Psoas muscle (tissue), 8 donors: ENCODE measurements around the gene TPST1. TPM values are rescaled to one million over a fixed set of nuclear protein-coding genes. Genes with fewer than 3 reads are reported as not detected.
"Not testable (repeated sequence)": the region's sequence is repeated elsewhere in the genome, so short reads cannot be mapped to it uniquely, and the experiment has no call there.

Source experiments
- ATAC-seq, 4 donors: fragments of 200-7000 bp; cut with Tn5 transposase; one replicate each; pipeline ENCODE4 v1.9.1; 2020; ENCODE audit warnings: moderate library complexity in 3 of 4, mild to moderate bottlenecking in 2 of 4
- DNase-seq, 2 donors: peaks; one replicate each; pipeline ENCODE4 v3.0.0-alpha.2; 2020
- H3K27ac ChIP-seq: fragments of 200-600 bp; one replicate; pipeline ENCODE4 v1.8.0; 2022
- H3K27me3 ChIP-seq, 3 donors: fragments of 200-600 bp in 1 of 3; one replicate each; pipeline versions ENCODE4 v1.6.1 to v1.8.0; 2013 to 2022; ENCODE audit warnings: low read length in 2 of 3, mild to moderate bottlenecking in 2 of 3, moderate library complexity in 1 of 3; ENCODE audit not compliant: insufficient read depth in 3 of 3
- H3K36me3 ChIP-seq, 2 donors: fragments of 200-600 bp in 1 of 2; one replicate each; pipeline versions ENCODE4 v1.6.1 to v1.8.0; 2013 to 2022; ENCODE audit warnings: low read depth in 1 of 2, mild to moderate bottlenecking in 1 of 2, moderate library complexity in 1 of 2; ENCODE audit not compliant: insufficient read depth in 1 of 2
- H3K4me1 ChIP-seq: fragments of 200-600 bp; one replicate; pipeline ENCODE4 v1.8.0; 2022
- H3K4me3 ChIP-seq: fragments of 200-600 bp; one replicate; pipeline ENCODE4 v1.8.0; 2022; ENCODE audit warnings: mild to moderate bottlenecking
- H3K9me3 ChIP-seq: fragments of 200-600 bp; one replicate; pipeline ENCODE4 v1.8.0; 2022
- WGBS, 3 donors: extraction: QIAGEN DNeasy Blood & Tissue Kit; methylation state at CpG; one replicate each; pipeline versions ENCODE4 v1.1.6 to v1.1.7; 2013; 5-methylcytosine and 5-hydroxymethylcytosine counted together
- intact Hi-C, 2 donors: fragments of 100-400 bp; cut with DNase I; formaldehyde crosslinking; loops; one replicate each; pipeline versions ENCODE4 v1.11.0 to v1.14.2; 2022
- polyA plus RNA-seq, 3 donors: library from polyadenylated mRNA; stranded (reverse); fragments of 200-250 nt; gene quantifications; one replicate each; pipeline ENCODE4 v1.2.3, GENCODE V29; 2013
- total RNA-seq, 4 donors: library from RNA; stranded (reverse); fragmentation: NEBNext Ultra II Directional in 2 of 4; extraction: Animal tissue kit (Norgen Biotek cat#: 25700) in 2 of 4; gene quantifications; one replicate each; pipeline versions ENCODE4 v1.2.1 to v1.2.4, GENCODE V29; 2021 to 2023
- TF ChIP-seq, protein P1 (sequence below): fragments of 200-600 bp; IDR thresholded peaks from one replicate; pipeline ENCODE4 v1.8.0; 2022; ENCODE audit warnings: antibody characterized with exemption
- donor health status: healthy with polysubstance abuse.
- donor health status: DM: no; HTN: no; CAD: no; lungs with moderate emphysema.
- donor health status: Bipolar disorder and iron deficiency.
- donor health status: healthy.
- donor health status: DM: yes; HTN: yes; CAD: no.
- donor health status: DM: no; HTN: no; CAD: no.
- donor health status: DM: no; HTN: no; CAD: no.
- donor health status: DM: yes; HTN: yes; CAD: no.

Gene TPST1
- total and polyA plus RNA-seq, 7 donors = 1.8 to 4.5 (median 2.8) TPM

DNA sequence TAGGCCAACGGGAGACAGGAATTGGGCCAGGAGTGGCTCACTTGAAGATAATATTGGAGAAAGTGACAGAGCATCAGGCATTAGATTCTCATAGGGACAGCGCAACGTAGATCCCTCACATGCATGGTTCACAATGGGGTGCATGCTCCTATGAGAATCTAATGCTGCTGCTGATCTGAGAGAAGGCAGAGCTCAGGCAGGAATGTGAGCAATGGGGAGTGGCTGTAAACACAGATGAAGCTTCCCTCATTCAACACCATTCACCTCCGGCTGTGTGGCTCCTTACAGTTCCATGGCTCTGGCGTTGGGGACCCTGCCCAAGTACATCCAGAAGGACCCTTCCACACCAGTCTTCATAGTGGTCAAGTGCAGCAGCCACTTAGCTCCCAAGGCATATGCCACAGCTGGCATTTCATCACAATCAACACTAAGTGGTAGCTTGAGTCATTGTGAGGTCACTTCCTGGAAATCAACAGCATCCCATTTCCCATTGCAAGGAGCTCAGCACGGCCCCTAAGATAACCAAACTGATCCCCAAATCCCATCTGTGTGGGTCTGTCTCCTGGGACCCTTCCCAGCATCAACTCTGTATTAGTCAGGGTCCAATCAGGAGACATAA is 174.5 kb downstream of the TPST1 start:
- DNase-seq (no peak), ATAC-seq (no peak)
- intact Hi-C loops = no loop called here
- Histone ChIP-seq H3K36me3 (peaks cover 7 to 29% of the 10 kb centered on the region in 2 donors), H3K27me3 (no peaks in the 10 kb centered on the region), H3K4me1 (no peaks in the 10 kb centered on the region), H3K27ac (no peak overlapping the region), H3K4me3 (no peak overlapping the region), H3K9me3 (no peaks in the 10 kb centered on the region)
- WGBS, 3 donors = 94 to 97% (median 95%) methylated on average over 6 of the region's 6 CpGs
- TF ChIP-seq, protein P1, sequence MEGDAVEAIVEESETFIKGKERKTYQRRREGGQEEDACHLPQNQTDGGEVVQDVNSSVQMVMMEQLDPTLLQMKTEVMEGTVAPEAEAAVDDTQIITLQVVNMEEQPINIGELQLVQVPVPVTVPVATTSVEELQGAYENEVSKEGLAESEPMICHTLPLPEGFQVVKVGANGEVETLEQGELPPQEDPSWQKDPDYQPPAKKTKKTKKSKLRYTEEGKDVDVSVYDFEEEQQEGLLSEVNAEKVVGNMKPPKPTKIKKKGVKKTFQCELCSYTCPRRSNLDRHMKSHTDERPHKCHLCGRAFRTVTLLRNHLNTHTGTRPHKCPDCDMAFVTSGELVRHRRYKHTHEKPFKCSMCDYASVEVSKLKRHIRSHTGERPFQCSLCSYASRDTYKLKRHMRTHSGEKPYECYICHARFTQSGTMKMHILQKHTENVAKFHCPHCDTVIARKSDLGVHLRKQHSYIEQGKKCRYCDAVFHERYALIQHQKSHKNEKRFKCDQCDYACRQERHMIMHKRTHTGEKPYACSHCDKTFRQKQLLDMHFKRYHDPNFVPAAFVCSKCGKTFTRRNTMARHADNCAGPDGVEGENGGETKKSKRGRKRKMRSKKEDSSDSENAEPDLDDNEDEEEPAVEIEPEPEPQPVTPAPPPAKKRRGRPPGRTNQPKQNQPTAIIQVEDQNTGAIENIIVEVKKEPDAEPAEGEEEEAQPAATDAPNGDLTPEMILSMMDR = no peak

DNA sequence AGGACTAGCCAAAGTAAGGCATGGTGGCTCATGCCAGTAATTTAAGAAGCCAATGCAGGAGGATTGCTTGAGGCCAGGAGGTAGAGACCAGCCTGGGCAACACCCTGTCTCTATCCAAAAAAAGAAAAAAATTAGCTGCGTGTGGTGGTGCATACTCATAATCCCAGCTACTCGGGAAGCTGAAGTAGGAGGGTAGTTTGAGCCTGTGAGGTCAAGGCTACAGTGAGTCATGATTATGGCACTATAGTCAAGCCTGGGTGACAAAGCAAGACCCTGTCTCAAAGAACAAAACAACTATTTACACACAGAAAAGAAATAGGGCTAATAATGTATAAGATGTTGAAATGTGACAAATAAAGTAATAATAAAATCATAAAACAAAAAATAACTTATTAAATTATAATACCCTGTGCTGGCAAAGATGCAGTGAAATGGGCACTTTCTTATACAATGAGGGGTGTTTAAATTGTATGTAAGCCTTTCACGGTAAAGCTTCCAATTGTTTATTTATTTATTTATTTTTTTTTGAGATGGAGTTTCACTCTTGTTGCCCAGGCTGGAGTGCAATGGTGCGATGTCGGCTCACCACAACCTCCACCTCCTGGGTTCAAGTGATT is 175.2 kb downstream of the TPST1 start:
- Histone ChIP-seq H3K27me3 (no peaks in the 10 kb centered on the region), H3K27ac (no peak overlapping the region), H3K9me3 (no peaks in the 10 kb centered on the region), H3K4me1 (no peaks in the 10 kb centered on the region), H3K4me3 (no peak overlapping the region), H3K36me3 (peaks cover 7 to 29% of the 10 kb centered on the region in 2 donors)
- DNase-seq (no peak), ATAC-seq (no peak)
- TF ChIP-seq, protein P1 = no peak
- WGBS, 3 donors = 98 to 99% (median 98%) methylated on average over 4 to 5 of the region's 5 CpGs
- intact Hi-C loops = no loop called here

DNA sequence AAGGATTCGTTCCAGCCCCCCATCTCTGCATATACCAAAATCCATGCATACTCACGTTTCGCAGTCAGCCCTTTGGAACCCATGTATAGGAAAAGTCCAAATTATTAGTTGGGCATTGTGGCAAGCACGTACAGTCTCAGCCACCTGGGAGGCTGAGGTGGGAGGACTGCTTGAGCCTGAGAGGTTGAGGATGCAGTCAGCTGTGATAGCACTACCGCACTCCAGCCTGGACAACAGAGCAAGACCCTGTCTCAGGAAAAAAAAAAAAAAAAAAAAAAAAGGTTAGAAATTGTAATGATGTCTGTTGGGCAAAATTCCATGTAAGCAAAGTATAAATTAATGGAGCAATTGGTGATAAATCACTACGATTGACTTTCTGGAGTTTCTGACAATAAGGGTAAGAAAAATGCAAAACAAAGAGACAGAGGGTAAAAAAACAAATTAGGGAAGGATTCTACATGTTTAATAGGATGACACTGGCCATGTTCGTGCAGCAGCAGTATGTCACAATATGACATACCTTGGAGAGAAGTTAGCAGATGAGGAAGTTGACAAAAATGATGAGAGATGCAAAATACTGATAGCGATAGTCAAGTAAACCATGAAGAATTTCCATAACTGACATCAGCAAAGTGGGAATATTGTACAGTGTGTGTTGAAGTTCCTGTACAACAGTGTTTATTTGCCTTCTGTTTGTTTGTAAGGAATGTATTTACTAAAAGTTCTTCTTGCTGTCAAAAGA is 177.2 kb downstream of the TPST1 start:
- H3K36me3 ChIP-seq = peaks cover 7 to 29% of the 10 kb centered on the region in 2 donors
- WGBS, 3 donors = 92 to 94% (median 94%) methylated on average over 8 of the region's 8 CpGs
- H3K9me3 ChIP-seq, ATAC-seq, H3K27me3 ChIP-seq, H3K27ac ChIP-seq, DNase-seq, H3K4me1 ChIP-seq, H3K4me3 ChIP-seq, intact Hi-C loops: not testable (repeated sequence)

DNA sequence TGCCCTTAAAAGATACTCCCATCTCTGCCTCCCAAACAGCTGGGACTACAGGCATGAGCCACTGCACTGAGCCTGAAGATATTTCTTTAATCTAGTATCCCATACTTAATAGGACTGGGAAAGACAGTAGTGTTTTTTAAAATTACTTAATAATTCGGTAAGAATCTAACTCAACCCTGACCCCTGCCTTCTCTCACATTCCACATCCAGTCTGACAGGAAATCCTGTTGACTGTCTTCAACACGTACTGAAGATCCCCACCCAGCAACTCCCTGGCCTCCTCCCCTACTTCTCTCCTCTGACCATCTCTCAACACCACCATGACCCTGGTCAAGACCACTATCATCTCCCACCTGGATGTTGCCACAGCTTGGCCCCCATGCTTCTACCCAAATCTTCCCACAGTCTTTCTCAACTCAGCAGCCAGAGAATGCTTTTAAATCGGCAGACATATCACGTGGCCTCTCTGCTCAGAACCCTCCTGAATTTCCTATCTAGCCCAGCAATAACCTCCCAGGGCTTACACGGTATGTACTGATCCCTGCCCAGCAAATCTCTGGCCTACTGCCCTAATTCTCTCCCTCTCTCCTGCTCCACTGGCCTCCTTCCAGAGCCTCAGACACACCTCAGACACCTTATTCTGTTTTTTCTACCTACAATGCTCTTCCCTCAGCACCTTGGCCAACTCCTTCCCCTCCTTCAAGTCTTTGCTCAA is 180.2 kb downstream of the TPST1 start:
- ATAC-seq, H3K27ac ChIP-seq, H3K4me1 ChIP-seq, H3K9me3 ChIP-seq, H3K27me3 ChIP-seq, intact Hi-C loops, H3K4me3 ChIP-seq, DNase-seq: not testable (repeated sequence)
- H3K36me3 ChIP-seq = peaks cover 0 to 20% of the 10 kb centered on the region in 2 donors
- WGBS, 3 donors = 66 to 77% (median 67%) methylated on average over 5 of the region's 5 CpGs

DNA sequence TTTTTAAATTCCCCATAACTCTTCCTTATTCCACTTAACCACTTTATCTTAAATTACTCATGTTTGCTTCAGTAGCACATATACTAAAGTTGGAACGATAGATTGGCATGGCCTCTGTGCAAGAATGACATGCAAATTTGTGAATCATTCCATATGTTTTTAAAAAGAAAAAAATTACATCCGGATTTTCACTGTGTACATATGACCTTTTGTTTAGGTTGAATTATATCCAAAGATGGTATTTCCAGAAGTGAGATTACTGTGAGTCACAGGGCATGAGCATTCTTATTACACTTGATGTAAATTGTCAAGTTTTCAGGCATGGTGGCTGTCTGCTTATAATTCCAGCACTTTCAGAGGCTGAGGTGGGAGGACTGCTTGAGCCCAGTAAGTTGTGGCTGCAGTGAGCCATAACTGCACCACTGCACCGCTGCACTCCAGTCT is 190.0 kb downstream of the TPST1 start:
- ATAC-seq, intact Hi-C loops, H3K27me3 ChIP-seq, H3K27ac ChIP-seq, H3K4me1 ChIP-seq, DNase-seq, H3K9me3 ChIP-seq, H3K4me3 ChIP-seq: not testable (repeated sequence)
- WGBS, 3 donors = 79 to 83% (median 79%) methylated on average over 3 of the region's 3 CpGs
- peaks cover 0 to 36% of the 10 kb centered on the region in 2 donors for H3K36me3 ChIP-seq

DNA sequence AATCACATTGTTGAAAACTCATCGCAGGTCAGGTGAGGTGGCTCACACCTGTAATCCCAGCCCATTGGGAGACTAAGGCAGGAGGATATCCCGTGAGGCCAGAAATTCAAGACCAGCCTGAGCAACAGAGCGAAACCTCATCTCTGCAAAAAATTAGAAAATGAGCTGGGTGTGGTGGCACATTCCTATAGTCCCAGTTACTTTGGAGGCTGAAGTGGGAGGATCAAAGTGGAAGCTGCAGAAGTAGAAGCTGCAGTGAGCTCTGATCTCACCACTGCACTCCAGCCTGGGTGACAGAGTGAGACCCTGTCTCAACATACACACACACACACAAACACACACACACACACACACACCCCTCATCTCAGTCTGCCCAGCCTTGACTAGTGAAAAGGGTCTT is 190.9 kb downstream of the TPST1 start:
- ATAC-seq, H3K27ac ChIP-seq, H3K4me1 ChIP-seq, intact Hi-C loops, H3K27me3 ChIP-seq, H3K9me3 ChIP-seq, H3K4me3 ChIP-seq, DNase-seq: not testable (repeated sequence)
- H3K36me3 ChIP-seq = peaks cover 0 to 40% of the 10 kb centered on the region in 2 donors
- WGBS, 3 donors = 95 to 99% (median 96%) methylated on average over 3 of the region's 3 CpGs

DNA sequence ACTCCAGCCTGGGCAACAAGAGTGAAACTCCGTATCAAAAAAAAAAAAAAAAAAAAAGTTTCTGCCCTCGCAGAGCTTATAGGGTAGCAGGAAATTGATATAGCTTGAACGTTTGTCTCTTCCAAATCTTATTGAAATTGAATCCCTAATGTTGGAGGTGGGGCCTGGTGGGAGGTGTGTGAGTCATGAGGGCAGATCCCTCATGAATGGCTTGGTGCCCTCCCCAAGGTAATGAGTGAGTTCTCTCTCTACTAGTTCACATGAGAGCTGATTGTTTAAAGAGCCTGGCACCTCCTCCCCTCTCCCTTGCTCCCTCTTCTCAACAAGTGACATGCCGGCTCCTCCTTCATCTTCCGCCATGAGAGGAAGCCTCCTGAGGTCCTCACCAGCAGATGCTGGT is 193.7 kb downstream of the TPST1 start:
- DNase-seq, H3K9me3 ChIP-seq, ATAC-seq, intact Hi-C loops, H3K27ac ChIP-seq, H3K27me3 ChIP-seq, H3K4me3 ChIP-seq, H3K4me1 ChIP-seq: not testable (repeated sequence)
- peaks cover 0 to 31% of the 10 kb centered on the region in 2 donors for H3K36me3 ChIP-seq
- WGBS, 3 donors = 70 to 79% (median 79%) methylated on average over 5 of the region's 5 CpGs
